ENCODE data around the gene ELMOD1. TPM values are rescaled to one million over a fixed set of nuclear protein-coding genes. Genes with fewer than 3 reads are reported as not detected.

ELMOD1 gene
- total and polyA plus RNA-seq, 2 of the 4 experiments (the other 2 are of a cell fraction), result 0.18 to 0.29 TPM

DNA sequence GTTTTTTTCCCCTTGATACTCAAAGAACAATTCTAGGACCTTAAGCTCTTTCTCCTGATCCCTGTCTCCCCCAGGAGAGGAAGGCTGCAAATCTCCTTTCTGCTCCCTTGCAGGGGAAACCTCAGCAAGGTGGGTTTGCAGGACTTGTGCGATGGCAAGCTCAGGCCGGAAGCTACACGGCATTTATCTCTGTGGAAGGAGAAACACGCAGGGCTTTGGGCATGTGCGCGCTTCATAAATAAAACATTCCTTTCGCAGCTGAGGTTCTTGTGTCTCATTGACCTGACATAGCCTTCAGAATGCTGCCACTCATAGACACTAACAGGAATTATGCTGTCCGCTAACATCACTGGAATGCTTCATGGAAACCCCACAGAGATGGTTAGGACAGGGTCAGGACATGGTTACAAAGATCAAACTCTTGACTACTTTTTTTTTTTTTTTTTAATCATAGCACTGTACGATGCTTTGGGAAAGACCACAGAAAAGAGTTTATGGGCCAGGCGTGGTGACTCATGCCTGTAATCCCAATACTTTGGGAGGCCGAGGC, 78.3 kb downstream of the ELMOD1 start:
- in situ Hi-C loops (cut with MboI; ENCODE audit: low sequenced_read_pairs) (no loop called here), dilution Hi-C loops (cut with HindIII; ENCODE audit: low sequenced_read_pairs, unreplicated experiment) (no loop called here), intact Hi-C loops (cut with micrococcal nuclease) (no loop called here)
- Histone ChIP-seq H3K27ac (ENCODE audit: insufficient read depth, low read length) (no peak overlapping the region), H4K5ac (ENCODE audit: low read depth, low read length) (no peak overlapping the region), H2BK15ac (ENCODE audit: low read depth, low read length) (no peak overlapping the region), H4K8ac (ENCODE audit: low read depth in 2 of 2, low read length in 2 of 2) (no peak overlapping the region), H3K9ac (ENCODE audit: low read depth, low read length) (no peak overlapping the region), H4K91ac (ENCODE audit: insufficient read depth, low read depth, low read length) (no peak overlapping the region), H3K36me3 (ENCODE audit: control insufficient read depth, insufficient read depth, low read length) (no peaks in the 10 kb centered on the region), H2AK5ac (ENCODE audit: low read depth, low read length) (no peak overlapping the region), H3K4me3 (ENCODE audit: insufficient read depth, low read depth, low read length) (no peak overlapping the region), H2AK9ac (replicated peaks; ENCODE audit: low read depth, low read length, poor library complexity) (no peak overlapping the region), H3K79me1 (ENCODE audit: low read depth in 1 of 2, low read length in 2 of 2) (no peaks in the 10 kb centered on the region), H3K27me3 (ENCODE audit: control insufficient read depth, insufficient read depth, low read length) (peaks cover 4% of the 10 kb centered on the region), H3K4me2 (ENCODE audit: low read depth, low read length) (no peak overlapping the region), H3K56ac (ENCODE audit: extremely low read depth, insufficient read depth, low read length) (no peak overlapping the region), H3K23ac (ENCODE audit: low read depth, low read length) (no peak overlapping the region), H3K9me1 (ENCODE audit: insufficient read depth, low read length) (no peaks in the 10 kb centered on the region), H2BK120ac (ENCODE audit: low read depth, low read length) (no peak overlapping the region), H4K20me1 (ENCODE audit: insufficient read depth, low read length) (no peaks in the 10 kb centered on the region), H2BK5ac (ENCODE audit: low read depth, low read length, poor library complexity, severe bottlenecking) (no peak overlapping the region), H3K4ac (ENCODE audit: low read depth, low read length) (no peak overlapping the region), H2BK20ac (ENCODE audit: low read depth, low read length) (no peak overlapping the region), H3K9me3 (ENCODE audit: control insufficient read depth, insufficient read depth, low read length) (no peaks in the 10 kb centered on the region), H3K18ac (ENCODE audit: low read depth, low read length) (no peak overlapping the region), H3K14ac (replicated peaks; ENCODE audit: low read depth, low read length) (no peak overlapping the region), H3K4me1 (ENCODE audit: control insufficient read depth, insufficient read depth, low read length) (no peaks in the 10 kb centered on the region), H2AFZ (replicated peaks; ENCODE audit: low read length, poor library complexity) (no peak overlapping the region)
- no TSS peak for BruUV-seq (replicated peaks)
- WGBS, 2 experiments (ENCODE audit: extremely low coverage in 2 of 2, insufficient read length in 1 of 2), result 83% methylated on average over 1 of the region's 11 CpGs; no CpG with 5 or more reads in 1 of the 2 experiments
- POLR2A ChIA-PET (ENCODE audit: unreplicated experiment), result interaction anchor here (0.7 kb wide), 1 partner anchor 63 kb away, joined by 3 read pairs; no protein-coding TSS in a partner anchor
- no peak for ATAC-seq (ENCODE audit: low read depth)
- CTCF ChIA-PET, result interaction anchor here (0.6 kb wide), 1 partner anchor 26 kb away, joined by 3 read pairs; no protein-coding TSS in a partner anchor
- DNase-seq, result no peak
- TF ChIP-seq CEBPB (IDR thresholded peaks at IDR 0.05; ENCODE audit: low read depth, low read length) (no peak), BHLHE40 (IDR thresholded peaks at IDR 0.05; ENCODE audit: low read depth, low read length) (no peak), POLR2A (IDR thresholded peaks at IDR 0.05; ENCODE audit: low read depth, low read length) (no peak), NFE2L2 (IDR thresholded peaks at IDR 0.05; ENCODE audit: low read depth, low read length) (no peak), MAFK (IDR thresholded peaks at IDR 0.05; ENCODE audit: low read depth, low read length) (no peak), MAZ (IDR thresholded peaks at IDR 0.05; ENCODE audit: borderline replicate concordance, low read depth, low read length) (no peak), CHD1 (IDR thresholded peaks at IDR 0.05; ENCODE audit: low read depth, low read length) (no peak), RAD21 (IDR thresholded peaks at IDR 0.05; ENCODE audit: low read length) (no peak), RFX5 (IDR thresholded peaks at IDR 0.05; ENCODE audit: low read depth, low read length) (no peak)
- TF ChIP-seq, protein P1, sequence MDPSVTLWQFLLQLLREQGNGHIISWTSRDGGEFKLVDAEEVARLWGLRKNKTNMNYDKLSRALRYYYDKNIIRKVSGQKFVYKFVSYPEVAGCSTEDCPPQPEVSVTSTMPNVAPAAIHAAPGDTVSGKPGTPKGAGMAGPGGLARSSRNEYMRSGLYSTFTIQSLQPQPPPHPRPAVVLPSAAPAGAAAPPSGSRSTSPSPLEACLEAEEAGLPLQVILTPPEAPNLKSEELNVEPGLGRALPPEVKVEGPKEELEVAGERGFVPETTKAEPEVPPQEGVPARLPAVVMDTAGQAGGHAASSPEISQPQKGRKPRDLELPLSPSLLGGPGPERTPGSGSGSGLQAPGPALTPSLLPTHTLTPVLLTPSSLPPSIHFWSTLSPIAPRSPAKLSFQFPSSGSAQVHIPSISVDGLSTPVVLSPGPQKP (IDR thresholded peaks at IDR 0.05; ENCODE audit: borderline replicate concordance, low read depth, low read length), result no peak
- TF ChIP-seq, protein P2, sequence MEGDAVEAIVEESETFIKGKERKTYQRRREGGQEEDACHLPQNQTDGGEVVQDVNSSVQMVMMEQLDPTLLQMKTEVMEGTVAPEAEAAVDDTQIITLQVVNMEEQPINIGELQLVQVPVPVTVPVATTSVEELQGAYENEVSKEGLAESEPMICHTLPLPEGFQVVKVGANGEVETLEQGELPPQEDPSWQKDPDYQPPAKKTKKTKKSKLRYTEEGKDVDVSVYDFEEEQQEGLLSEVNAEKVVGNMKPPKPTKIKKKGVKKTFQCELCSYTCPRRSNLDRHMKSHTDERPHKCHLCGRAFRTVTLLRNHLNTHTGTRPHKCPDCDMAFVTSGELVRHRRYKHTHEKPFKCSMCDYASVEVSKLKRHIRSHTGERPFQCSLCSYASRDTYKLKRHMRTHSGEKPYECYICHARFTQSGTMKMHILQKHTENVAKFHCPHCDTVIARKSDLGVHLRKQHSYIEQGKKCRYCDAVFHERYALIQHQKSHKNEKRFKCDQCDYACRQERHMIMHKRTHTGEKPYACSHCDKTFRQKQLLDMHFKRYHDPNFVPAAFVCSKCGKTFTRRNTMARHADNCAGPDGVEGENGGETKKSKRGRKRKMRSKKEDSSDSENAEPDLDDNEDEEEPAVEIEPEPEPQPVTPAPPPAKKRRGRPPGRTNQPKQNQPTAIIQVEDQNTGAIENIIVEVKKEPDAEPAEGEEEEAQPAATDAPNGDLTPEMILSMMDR (conservative IDR thresholded peaks at IDR 0.05; ENCODE audit: low read depth, low read length), result no peak
- TF ChIP-seq, protein P3, sequence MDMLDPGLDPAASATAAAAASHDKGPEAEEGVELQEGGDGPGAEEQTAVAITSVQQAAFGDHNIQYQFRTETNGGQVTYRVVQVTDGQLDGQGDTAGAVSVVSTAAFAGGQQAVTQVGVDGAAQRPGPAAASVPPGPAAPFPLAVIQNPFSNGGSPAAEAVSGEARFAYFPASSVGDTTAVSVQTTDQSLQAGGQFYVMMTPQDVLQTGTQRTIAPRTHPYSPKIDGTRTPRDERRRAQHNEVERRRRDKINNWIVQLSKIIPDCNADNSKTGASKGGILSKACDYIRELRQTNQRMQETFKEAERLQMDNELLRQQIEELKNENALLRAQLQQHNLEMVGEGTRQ (IDR thresholded peaks at IDR 0.05; ENCODE audit: low read depth, low read length), result no peak
